22Rv1 (cell line): ENCODE results near the gene DACH1.

Source experiments
- H3K27ac ChIP-seq: fragments of 450-650 bp; 2 replicates; pipeline ENCODE4 v1.5.1; 2017
- ZFX ChIP-seq: fragments of 450-650 bp; IDR thresholded peaks from 2 replicates; pipeline ENCODE4 v1.6.1; 2017; ENCODE audit warnings: antibody characterized with exemption, borderline replicate concordance
- TF ChIP-seq, protein P1 (sequence below): fragments of 450-650 bp; IDR thresholded peaks from 2 replicates; pipeline ENCODE4 v1.5.1; 2017; ENCODE audit warnings: mild to moderate bottlenecking

DACH1 gene

DNA sequence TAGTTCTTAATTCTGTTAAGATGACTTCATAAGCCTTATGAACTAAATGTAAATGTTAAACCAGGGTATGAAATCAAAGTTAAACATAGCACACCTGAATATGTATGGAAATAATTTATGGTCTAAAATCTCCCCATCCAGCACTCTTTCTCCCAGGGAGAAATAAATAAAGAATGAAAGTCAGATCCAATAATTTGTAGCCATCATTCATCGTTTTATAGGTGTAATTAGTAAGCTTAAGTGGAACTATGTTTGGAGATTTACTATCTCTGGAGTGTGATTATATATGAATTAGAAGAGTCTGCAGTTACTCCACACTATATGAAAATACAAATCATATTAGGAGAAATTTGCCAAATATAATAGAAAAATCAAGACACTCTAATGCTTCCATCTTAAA lies 405.1 kb downstream of the DACH1 start:
- no peak overlapping the region for H3K27ac ChIP-seq
- TF ChIP-seq, protein P1, sequence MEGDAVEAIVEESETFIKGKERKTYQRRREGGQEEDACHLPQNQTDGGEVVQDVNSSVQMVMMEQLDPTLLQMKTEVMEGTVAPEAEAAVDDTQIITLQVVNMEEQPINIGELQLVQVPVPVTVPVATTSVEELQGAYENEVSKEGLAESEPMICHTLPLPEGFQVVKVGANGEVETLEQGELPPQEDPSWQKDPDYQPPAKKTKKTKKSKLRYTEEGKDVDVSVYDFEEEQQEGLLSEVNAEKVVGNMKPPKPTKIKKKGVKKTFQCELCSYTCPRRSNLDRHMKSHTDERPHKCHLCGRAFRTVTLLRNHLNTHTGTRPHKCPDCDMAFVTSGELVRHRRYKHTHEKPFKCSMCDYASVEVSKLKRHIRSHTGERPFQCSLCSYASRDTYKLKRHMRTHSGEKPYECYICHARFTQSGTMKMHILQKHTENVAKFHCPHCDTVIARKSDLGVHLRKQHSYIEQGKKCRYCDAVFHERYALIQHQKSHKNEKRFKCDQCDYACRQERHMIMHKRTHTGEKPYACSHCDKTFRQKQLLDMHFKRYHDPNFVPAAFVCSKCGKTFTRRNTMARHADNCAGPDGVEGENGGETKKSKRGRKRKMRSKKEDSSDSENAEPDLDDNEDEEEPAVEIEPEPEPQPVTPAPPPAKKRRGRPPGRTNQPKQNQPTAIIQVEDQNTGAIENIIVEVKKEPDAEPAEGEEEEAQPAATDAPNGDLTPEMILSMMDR, result no peak

DNA sequence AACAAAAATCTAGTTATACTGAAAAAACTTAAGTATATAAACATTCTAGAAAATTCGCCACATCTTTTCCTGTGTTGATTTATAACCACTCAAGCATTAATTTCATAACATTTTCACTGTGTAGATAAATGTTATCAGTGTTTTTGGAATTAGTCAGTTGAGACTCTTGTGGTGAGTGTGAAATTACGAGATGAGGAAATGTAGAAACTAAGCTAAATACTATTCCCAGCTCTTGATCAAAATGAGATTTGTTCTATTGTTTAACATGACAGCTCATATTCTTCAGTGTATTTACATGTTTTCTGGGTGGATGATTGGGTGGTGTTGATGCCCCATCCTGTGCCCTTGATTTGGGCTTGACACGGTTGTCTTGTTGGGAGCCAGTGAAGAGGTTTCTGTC lies 406.8 kb downstream of the DACH1 start:
- no peak for TF ChIP-seq ZFX
- TF ChIP-seq, protein P1, result no peak
- H3K27ac ChIP-seq, result no peak overlapping the region

DNA sequence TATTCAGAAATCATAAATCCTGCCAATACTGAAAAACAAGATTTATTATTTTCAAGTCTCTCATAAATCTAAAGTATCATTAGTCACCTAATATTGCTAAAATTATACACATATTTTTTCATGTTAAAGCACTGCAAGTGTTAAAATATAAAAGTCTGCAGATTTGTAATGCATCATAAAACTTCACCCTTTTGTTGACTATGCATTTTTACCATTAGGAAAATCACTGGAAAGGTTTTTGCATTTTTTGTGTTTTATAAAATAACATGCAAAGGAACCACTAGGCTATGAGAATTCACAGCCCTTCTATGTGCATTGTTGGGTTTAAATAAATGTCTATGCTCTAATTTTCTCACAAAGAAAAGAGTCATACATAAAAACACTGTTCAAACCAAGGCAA lies 407.3 kb downstream of the DACH1 start:
- H3K27ac ChIP-seq, result no peak overlapping the region
- TF ChIP-seq, protein P1, result no peak
- no peak for TF ChIP-seq ZFX

DNA sequence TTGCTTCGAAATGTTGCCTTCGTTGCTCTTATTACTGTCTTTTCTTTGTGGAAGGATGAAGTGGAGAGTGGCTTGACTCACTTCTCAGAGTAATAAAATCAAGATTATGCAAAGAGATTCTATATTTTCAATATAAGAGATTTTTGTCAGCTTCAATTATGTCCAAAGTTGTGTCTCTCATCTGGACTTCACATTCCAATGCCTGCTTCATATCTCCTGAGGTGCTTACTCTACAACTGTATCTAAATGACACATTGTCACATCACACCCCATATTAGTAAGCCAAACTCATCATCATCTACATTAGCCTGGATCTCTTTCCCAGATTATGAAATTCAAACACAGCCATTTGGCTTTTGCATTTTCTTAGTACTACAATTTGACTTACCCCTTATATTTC lies 409.4 kb downstream of the DACH1 start:
- no peak for TF ChIP-seq ZFX
- TF ChIP-seq, protein P1, result no peak
- H3K27ac ChIP-seq, result no peak overlapping the region

DNA sequence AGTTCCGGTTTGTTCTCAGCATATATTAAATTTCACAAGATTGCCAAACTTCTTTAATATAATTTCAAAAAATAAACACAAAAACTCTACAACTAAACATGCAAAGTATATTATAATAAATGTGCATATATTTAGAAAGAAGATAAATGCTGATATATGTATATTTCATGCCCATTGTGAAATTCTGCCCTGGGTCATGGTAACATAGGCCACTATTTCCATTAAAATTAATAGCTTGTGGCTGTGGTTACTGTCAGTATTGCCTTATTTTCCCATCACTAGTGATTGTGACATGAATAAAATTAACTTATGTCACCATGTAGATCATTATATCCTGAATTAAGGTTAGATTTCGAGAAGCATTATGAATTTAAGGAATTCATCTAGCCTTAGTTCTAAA lies 410.9 kb downstream of the DACH1 start:
- TF ChIP-seq ZFX, result no peak
- TF ChIP-seq, protein P1, result no peak
- H3K27ac ChIP-seq, result no peak overlapping the region

DNA sequence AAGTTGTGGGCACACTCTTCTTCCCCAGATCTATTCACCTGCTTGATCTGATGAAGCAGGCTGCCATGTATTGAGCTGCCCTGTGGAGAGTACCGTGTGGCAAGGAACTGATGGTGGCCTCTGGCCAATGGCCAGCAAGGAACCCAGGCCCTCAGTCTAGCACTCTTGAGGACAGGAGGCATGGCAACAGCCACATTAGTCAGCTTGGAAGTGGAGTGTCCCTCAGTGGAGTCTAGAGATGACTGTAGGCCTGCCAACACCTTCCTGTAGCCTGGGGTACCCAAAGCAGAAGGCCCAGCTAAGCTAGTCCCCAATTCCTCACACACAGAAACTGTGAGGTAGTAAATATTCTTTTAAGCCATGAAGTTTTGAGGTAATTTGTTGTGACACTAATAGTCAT lies 412.5 kb downstream of the DACH1 start:
- H3K27ac ChIP-seq, result no peak overlapping the region

DNA sequence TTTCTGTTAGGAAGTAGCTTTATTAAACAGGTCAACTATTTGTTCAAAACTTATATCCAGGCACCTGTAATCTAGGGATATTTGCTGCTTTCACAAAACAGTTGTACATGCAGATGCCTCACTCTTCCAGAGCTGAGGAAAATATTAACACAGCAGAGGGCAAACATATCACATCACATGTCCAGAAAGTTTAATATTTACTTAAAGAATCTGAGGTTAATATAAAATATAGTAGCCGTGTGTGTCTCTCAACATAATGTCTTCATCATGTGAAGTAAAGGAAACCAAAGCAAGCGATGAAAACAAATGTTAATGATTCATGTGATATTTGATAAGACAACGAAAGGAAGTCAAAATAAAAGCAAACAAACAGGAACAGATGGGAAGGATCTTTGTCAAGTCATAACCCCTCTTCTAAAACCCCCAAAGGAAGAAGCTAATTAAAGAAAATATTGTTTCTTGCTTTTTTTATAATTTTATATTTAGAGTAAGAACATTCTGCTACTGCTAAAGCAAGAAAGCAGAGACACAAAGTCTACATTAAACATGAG lies 418.8 kb downstream of the DACH1 start:
- no peak for TF ChIP-seq ZFX
- TF ChIP-seq, protein P1, result no peak
- H3K27ac ChIP-seq, result peak overlapping the region; percentile 53

More for the DNA sequence above, 412.5 kb downstream of the DACH1 start:
- no peak for TF ChIP-seq ZFX
- TF ChIP-seq, protein P1, result no peak
